GM19239 (cell line): Measurements from ENCODE around the gene ATP4B.

Source experiments
- DNase-seq: peaks from one replicate; pipeline ENCODE4 v3.0.0; 2011; ENCODE audit warnings: low spot score; ENCODE audit not compliant: insufficient read length
- FAIRE-seq: peaks from 2 replicates; lab custom pipeline; 2011; peaks lifted over from hg19 to GRCh38; lab: Jason Lieb, UNC

ATP4B gene

GRCh38 chr13:113656831-113657671 lies 947 bp downstream of the ATP4B start:
- FAIRE-seq (no peak), DNase-seq (no peak)

- DNase-seq (no peak), FAIRE-seq (no peak)
Observed at GRCh38 chr13:113656003-113656588, 1.9 kb downstream of the ATP4B start.

GRCh38 chr13:113655346-113656002 lies 2.5 kb downstream of the ATP4B start:
- FAIRE-seq (no peak), DNase-seq (no peak)

GRCh38 chr13:113654591-113655345 lies 3.2 kb downstream of the ATP4B start:
- DNase-seq (no peak), FAIRE-seq (no peak)

- DNase-seq (no peak), FAIRE-seq (no peak)
Observed at GRCh38 chr13:113654175-113654560, 3.8 kb downstream of the ATP4B start.

GRCh38 chr13:113653264-113654174 lies 4.5 kb downstream of the ATP4B start:
- DNase-seq: no peak

GRCh38 chr13:113652404-113653263 lies 5.4 kb downstream of the ATP4B start:
- no peak for FAIRE-seq
- no peak for DNase-seq

More at GRCh38 chr13:113653264-113654174, 4.5 kb downstream of the ATP4B start:
- FAIRE-seq: no peak

- DNase-seq (no peak), FAIRE-seq (no peak)
Observed at GRCh38 chr13:113651511-113652403, 6.2 kb downstream of the ATP4B start.

- no peak for DNase-seq
- FAIRE-seq: no peak
Observed at GRCh38 chr13:113650731-113651148, 7.3 kb downstream of the ATP4B start.

- DNase-seq (no peak), FAIRE-seq (no peak)
Observed at GRCh38 chr13:113650275-113650674, 7.7 kb downstream of the ATP4B start.

GRCh38 chr13:113649212-113649611 lies 8.8 kb downstream of the ATP4B start:
- no peak for DNase-seq
- no peak for FAIRE-seq

GRCh38 chr13:113648216-113648610 lies 9.8 kb downstream of the ATP4B start:
- no peak for DNase-seq
- no peak for FAIRE-seq

- FAIRE-seq: no peak
- DNase-seq: no peak
Observed at GRCh38 chr13:113647351-113648215, 10.4 kb downstream of the ATP4B start.

- FAIRE-seq (no peak), DNase-seq (no peak)
Observed at GRCh38 chr13:113646921-113647340, 11.1 kb downstream of the ATP4B start.

GRCh38 chr13:113646376-113646775 lies 11.6 kb downstream of the ATP4B start:
- FAIRE-seq: no peak

GRCh38 chr13:113645329-113645728 lies 12.7 kb downstream of the ATP4B start:
- no peak for FAIRE-seq
- DNase-seq: no peak

More at GRCh38 chr13:113646376-113646775, 11.6 kb downstream of the ATP4B start:
- DNase-seq: no peak

GRCh38 chr13:113644800-113645199 lies 13.2 kb downstream of the ATP4B start:
- DNase-seq: no peak
- FAIRE-seq: no peak
